IPS-NIHi7 (cell line): Measurements from ENCODE around the gene ZNF485.
"Not testable (repeated sequence)": the region's sequence is repeated elsewhere in the genome, so short reads cannot be mapped to it uniquely, and the experiment has no call there.

Experiments
- DNase-seq: peaks from one replicate; pipeline ENCODE4 v3.0.0; 2012; ENCODE audit warnings: mixed read lengths; ENCODE audit errors: extremely low spot score

Gene ZNF485

DNA sequence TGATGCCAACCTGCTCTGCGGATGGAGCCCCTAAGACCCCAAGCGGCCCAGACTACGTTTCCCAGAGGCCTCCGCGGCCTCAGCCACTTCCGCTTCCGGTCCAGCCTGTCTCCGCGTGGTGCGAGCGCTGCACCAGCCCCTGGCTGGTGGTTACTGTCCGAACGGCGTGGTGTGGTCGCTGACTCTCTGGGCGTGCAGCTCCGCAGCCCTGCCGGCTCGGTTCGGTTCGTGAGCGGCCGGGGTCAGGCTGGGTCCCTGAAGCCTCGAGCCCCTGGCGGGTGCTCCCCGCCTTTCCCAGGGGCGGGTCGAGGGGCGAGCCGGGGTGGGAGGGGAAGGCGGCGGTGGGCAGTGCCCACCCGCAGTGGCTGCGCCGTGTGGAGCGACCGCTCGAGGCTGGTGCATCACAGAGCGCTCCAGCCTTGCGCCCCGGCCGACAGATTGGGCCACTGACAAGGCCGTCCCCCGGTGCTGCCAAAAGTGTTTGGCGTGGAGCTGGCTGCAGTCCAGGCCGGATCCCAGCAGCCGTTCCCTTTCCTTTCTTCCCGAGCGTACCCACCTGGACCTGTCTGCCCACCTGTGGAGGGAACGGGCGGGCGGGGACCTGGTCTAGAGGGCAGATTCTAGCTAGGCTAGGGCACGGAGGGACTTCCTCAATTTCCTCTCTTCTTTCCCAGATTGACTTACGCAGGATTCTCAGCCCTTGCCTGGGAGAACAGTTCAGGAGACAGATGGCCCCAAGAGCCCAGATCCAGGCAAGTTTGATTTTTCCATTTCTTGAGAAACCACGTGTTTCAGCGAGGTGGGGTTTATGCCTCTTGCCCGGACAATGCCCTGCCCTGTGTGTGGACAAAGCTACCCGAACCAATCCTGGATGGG is at the start of gene ZNF485:
Gene ZNF485, plus strand, starts transcription at position 116 of the 876 bp plus-strand sequence. Its CDS starts 613 bp downstream, at position 729.
- DNase-seq, result peak; percentile 92

- no peak for DNase-seq
Observed at GRCh38 chr10:43557214-43557613, 49.0 kb upstream of the ZNF485 start.

- DNase-seq, result no peak
Observed at GRCh38 chr10:43569681-43570080, 36.6 kb upstream of the ZNF485 start.

DNA sequence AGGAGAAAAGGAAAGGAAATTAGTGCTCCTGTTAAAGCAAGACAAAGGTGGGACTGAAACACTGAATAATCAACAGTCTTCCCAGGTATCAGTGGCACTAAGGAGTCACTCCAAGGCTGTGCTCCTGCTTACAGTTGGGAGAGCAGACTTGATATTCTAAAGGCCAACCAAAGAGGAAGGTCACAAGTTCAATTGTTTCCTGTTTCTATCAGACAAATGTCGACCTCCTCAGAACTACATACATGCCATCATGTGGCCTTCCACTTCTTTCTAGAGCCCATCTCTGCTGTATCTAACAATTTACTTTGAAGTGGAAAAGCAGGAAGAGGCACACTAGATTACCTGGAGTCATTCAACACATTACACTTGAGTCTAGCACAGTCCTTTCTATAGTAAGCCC is 35.3 kb upstream of the ZNF485 start:
- DNase-seq, result no peak

DNA sequence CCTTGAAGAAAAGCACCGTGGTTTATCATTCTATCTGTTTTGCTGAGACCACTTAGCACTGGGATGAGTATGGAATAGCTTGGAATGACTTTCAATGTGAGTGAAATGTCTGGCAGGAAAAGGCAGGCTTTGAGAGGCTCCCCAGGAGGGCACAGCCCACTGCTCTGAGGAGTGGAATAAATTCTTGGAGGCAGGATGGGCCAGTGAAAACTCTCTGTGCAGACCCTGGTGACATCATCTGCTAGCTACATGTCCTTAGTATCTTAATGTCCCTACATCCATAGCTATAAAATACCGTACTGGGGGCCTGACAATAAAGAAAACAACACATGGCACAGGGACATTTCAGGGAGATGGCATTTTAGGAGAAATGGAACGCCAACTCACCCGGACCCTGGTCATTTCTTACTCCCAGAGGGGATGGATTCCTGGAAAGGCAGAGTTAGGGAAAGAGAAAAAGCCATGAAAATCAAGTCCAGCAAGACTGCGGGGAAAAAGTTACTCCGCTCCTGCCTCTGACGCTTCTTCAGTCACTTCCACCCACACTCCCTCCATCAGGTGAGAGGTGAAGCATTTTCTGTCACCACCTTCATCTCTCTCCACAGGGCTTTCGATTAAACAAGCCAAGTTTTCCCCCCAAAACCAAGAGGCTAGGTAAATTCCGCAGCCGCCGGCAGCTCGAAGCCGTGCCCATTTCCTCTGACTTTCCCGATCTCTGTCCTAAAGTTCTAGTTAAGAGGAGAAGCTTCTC is 32.8 kb upstream of the ZNF485 start:
- peak; percentile 22 for DNase-seq

DNA sequence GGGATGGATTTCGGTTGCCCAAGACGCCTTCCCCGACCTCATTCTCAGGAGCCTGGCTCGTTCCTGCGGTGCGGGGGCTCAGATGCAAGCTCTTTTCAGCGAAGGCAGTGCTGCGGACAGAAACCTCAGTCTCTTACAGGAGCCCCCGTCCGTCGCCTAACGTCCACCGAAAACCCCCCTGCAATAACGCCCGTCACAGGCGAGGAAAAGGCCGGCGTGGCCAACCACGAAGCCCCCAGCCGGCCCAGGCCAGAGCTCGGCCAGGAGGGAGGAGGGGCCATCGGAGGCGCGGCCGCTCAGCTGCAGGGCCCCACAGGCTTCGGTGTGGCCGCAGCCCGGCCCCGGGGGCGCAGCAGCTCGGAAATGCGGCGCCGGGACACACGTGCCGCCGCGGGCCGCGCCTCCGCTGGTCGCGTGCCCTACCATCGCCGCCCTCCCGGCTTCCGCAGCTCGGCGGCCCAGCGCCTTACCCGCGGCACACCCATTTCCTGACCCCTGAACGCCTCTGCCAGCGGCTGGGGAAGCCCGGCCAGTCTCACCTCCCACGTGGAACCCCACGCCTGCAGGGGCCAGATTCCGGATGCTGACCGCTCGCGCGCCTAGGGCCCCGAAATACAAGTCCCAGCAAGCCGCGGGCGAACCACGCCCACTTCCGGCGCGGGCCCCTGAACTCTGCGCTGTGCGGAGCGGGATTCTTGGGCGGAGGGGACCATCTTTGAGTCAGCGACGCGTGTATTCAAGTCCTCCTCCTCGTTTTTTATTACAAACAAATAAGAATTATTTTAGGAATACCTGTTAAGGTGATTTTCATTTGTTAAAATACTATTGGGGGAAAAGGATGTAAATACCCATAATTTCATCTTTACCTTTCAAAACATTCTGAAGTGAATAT is 32.0 kb upstream of the ZNF485 start, which contains the start of gene ZNF239:
Gene ZNF239, minus strand, starts transcription at position 616 of the 892 bp plus-strand sequence. CDS start 16,537 bp downstream, outside the sequence.
- DNase-seq, result peak; percentile 91

- no peak for DNase-seq
Observed at GRCh38 chr10:43574906-43575305, 31.3 kb upstream of the ZNF485 start.

GRCh38 chr10:43576062-43576461 is 30.2 kb upstream of the ZNF485 start:
- no peak for DNase-seq

DNA sequence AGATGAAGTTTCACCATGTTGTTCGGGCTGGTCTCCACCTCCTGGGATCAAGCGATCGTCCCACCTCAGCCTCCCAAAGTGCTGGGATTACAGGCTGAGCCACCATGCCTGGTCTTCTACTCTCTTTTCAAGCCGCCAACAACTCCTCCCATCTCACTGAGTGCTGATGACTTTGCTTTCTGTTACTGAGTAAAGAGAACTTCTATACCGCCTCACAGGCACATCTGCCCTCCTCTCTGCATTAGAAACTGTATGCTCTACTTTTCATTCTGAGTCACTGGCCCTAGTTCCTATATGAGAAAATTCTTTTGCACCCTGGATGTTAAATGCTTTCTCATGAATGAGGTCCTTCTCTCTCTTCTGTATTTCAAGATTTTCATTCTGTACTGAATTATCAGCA is 29.7 kb upstream of the ZNF485 start:
- DNase-seq, result no peak

- no peak for DNase-seq
Observed at GRCh38 chr10:43584051-43584450, 22.2 kb upstream of the ZNF485 start.

DNA sequence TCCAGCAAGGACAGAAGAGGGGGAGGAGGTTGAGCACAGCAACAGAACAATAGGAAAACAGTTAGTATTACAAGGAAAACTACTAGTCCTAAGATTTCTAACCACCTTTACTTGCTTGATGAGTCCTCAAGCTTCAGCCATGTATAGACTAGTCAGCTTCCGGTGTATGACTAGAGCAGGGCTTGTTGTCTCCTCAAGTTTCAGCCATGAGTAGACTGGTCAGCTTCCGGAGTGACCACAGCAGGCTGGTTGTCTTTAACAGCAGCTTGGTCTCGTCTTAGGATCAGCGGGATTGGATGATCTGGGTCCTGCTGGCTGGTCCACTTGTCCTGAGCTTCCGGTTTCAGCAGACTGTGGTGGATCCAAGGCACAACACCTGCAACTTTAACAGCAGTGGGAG is 21.2 kb upstream of the ZNF485 start:
- DNase-seq, result no peak

DNA sequence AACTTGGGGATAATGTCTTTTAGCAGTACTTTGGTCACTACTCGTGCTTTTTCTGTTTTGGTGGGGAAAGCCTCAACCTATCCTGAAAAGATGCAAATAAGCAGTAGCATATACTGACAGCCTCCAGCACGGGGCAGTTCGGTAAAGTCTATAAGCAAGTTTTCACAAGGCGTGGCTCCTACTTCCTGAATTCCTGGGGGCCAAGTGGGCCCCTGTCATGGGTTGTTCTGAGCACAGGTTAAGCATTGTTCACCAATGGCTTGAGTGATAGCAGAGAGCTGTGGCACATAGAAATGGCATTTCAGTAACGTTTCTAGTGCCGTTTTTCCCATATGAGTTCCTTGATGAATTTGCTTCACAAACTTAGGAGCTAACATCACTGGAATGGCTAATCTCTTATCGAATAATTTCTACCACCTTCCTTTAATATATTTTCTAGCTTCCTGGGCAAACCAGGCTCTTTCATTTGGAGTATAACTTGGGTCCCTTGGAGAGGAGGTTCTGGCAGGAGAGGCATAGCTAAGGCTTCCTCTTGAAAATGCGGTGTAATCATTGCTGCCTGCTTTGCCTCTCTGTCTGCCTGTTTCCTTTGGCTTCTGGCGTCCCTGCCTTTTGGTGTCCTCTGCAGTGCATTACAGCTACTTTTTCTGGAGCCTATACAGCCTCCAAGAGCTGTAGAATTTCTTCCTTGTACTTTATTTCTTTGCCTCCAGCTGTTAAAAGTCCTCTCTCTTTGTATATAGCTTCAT is 20.1 kb upstream of the ZNF485 start:
- no peak for DNase-seq

- not testable (repeated sequence) for DNase-seq
Observed at GRCh38 chr10:43586730-43587115, 19.5 kb upstream of the ZNF485 start.

DNA sequence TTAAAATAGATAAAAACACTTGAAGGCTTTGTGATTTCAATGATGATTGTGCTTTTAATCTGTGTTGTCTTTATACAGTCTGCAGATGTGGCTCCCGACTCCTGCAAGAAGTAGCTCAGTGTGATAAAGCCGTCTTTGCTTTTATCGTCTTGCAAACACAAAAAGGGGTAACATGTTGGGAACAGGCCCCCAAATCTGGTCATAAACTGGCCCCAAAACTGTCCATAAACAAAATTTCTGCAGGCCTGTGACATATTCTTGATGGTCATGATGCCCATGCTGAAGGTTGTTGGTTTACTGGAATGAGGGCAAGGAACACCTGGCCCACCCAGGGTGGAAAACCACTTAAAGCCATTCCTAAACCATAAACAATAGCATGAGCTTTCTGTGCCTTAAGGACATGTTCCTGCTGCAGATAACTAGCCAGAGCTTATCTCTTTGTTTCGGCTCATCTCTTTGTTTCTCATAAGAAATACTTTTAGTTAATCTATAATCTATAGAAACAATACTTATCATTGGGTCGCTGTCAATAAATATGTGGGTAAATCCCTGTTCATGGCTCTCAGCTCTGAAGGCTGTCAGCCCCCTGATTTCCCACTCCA is 14.8 kb upstream of the ZNF485 start:
- DNase-seq, result no peak

GRCh38 chr10:43594944-43595589 is 11.2 kb upstream of the ZNF485 start:
- no peak for DNase-seq

GRCh38 chr10:43595739-43596298 is 10.4 kb upstream of the ZNF485 start:
- DNase-seq, result no peak

- no peak for DNase-seq
Observed at GRCh38 chr10:43596546-43596945, 9.7 kb upstream of the ZNF485 start.

DNA sequence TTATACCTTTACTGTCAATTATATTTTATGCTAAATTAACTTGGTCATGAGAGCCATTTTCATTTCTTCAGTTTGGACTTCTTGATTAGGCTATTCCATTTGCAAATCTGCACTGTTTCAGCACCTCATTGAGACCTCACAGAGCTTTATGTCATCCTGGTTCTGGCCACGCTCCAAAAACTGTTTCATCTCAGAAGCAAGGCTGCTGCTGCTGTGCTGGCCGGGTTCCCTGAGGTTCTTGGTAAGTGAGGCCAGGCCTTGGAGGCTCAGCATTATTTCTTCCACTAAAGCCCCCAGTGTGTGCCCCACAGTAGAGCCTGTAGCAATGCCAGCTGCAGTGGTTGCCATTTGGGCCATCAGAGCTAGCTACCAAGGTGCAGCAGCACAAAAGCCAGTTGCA is 7.8 kb upstream of the ZNF485 start:
- no peak for DNase-seq

- no peak for DNase-seq
Observed at GRCh38 chr10:43599333-43599732, 6.9 kb upstream of the ZNF485 start.

DNA sequence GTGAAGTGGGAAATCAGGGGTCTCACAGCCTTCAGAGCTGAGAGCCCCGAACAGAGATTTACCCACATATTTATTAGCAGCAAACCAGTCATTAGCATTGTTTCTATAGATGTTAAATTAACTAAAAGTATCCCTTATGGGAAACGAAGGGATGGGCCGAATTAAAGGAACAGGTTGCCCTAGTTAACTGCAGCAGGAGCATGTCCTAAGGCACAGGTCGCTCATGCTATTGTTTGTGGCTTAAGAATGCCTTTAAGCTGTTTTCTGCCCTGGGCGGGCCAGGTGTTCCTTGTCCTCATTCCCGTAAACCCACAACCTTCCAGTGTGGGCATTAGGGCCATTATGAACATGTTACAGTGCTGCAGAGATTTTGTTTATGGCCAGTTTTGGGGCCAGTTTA is 4.7 kb upstream of the ZNF485 start:
- not testable (repeated sequence) for DNase-seq
